ENCODE measurements around the gene ASF1B. TPM values are rescaled to one million over a fixed set of nuclear protein-coding genes. Genes with fewer than 3 reads are reported as not detected.

The ASF1B gene
- total and polyA plus RNA-seq, 2 donors (not counting 1 experiment from before 2014, with no cell fraction given) = 1.9 to 2.5 TPM

DNA sequence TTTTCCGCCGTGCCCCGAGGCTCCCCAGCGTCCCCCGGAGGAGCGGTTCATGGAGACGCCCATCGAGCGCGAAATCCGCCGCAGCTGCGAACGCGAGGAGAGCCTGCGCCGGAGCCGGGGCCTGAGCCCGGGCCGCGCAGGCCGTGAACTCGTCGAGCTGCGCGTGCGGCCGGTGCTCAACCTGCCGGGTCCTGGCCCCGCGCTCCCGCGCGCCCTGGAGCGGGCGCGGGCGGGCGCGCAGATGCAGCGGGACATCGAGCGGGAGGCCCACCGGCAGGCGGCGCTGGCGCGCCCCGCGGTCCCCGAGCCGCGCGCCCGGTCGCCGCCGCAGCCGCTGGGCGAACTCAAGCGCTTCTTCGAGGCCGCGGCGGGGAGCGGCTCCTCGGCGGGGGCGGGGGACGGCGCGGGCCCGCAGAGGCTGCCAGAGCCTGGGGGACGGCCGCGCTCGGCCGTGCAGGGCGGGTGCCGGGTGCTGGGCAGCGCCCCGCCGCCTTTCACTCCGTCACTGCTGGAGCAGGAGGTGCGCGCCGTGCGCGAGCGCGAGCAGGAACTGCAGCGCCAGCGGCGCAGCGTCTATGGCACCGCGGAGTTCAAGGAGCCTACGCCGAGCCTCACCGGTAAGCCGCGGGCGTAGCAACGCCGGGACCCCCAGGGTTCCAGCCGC, 63.0 kb downstream of the ASF1B start:
- peak overlapping the region; percentile 72 for H3K9ac ChIP-seq (ENCODE audit: low read length)
- H3K27ac ChIP-seq (ENCODE audit: low read length in 2 of 2) = no peak overlapping the region
- H3K4me2 ChIP-seq (replicated peaks; ENCODE audit: low read depth, low read length, poor library complexity, severe bottlenecking) = peak overlapping the region; percentile 99
- H3K4me3 Mint-ChIP-seq = peak overlapping the region; percentile 87
- peaks cover 0 to 18% (median 5%) of the 10 kb centered on the region in 4 experiments for H3K27me3 ChIP-seq (replicated peaks in 1 of 4; ENCODE audit: control extremely low read depth in 1 of 4, control insufficient read depth in 3 of 4, insufficient read depth in 4 of 4, low read length in 3 of 4)
- no peaks in the 10 kb centered on the region for H3K79me2 ChIP-seq (ENCODE audit: control insufficient read depth, insufficient read depth, low read length)
- ATAC-seq (ENCODE audit: low read depth) (peak; percentile 64), DNase-seq (peak; percentile 92)
- no peak for TF ChIP-seq EZH2 (IDR thresholded peaks at IDR 0.05; ENCODE audit: borderline replicate concordance, insufficient read depth, low read depth, low read length, poor library complexity, severe bottlenecking)
- TF ChIP-seq, protein P1, sequence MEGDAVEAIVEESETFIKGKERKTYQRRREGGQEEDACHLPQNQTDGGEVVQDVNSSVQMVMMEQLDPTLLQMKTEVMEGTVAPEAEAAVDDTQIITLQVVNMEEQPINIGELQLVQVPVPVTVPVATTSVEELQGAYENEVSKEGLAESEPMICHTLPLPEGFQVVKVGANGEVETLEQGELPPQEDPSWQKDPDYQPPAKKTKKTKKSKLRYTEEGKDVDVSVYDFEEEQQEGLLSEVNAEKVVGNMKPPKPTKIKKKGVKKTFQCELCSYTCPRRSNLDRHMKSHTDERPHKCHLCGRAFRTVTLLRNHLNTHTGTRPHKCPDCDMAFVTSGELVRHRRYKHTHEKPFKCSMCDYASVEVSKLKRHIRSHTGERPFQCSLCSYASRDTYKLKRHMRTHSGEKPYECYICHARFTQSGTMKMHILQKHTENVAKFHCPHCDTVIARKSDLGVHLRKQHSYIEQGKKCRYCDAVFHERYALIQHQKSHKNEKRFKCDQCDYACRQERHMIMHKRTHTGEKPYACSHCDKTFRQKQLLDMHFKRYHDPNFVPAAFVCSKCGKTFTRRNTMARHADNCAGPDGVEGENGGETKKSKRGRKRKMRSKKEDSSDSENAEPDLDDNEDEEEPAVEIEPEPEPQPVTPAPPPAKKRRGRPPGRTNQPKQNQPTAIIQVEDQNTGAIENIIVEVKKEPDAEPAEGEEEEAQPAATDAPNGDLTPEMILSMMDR (IDR thresholded peaks at IDR 0.05) = peak; percentile 44
- H3K36me3 ChIP-seq (replicated peaks in 1 of 2; ENCODE audit: control extremely low read depth in 1 of 2, control insufficient read depth in 1 of 2, extremely low read depth in 1 of 2, insufficient read depth in 2 of 2, low read length in 1 of 2) = no peaks in the 10 kb centered on the region
- intact Hi-C loops (cut with micrococcal nuclease) = loop anchor here (1.0 to 5.0 kb wide), 5 partner anchors 8 to 121 kb away; partner anchors contain the start of genes ASF1B and DCAF15
- H3K27ac Mint-ChIP-seq = peak overlapping the region; percentile 34
- peaks cover 31 to 35% of the 10 kb centered on the region in 2 donors for H3K4me1 ChIP-seq (ENCODE audit: control insufficient read depth in 2 of 2, insufficient read depth in 2 of 2, low read length in 2 of 2)
- H3K9me3 Mint-ChIP-seq (ENCODE audit: insufficient read depth) = no peaks in the 10 kb centered on the region
- under 1% methylated on average over 106 of the region's 106 CpGs for WGBS (ENCODE audit: insufficient coverage)
- H3K4me3 ChIP-seq (ENCODE audit: control extremely low read depth in 1 of 5, extremely low read depth in 1 of 5, insufficient read depth in 1 of 5, low read depth in 2 of 5, low read length in 4 of 5) = peak overlapping the region; percentile 47 to 79 (median 59)
- no peaks in the 10 kb centered on the region for H4K20me1 ChIP-seq (ENCODE audit: control insufficient read depth, insufficient read depth, low read length, poor library complexity, severe bottlenecking)
- H3K9me3 ChIP-seq (ENCODE audit: control extremely low read depth in 1 of 3, control insufficient read depth in 2 of 3, insufficient read depth in 1 of 3, low read length in 2 of 3) = peaks cover 0 to 3% (median 0%) of the 10 kb centered on the region in 3 donors
- H3K4me1 Mint-ChIP-seq = peaks cover 26% of the 10 kb centered on the region
- H2AFZ ChIP-seq (ENCODE audit: insufficient read depth, low read depth, low read length, poor library complexity, severe bottlenecking) = peak overlapping the region; percentile 91
- H3K27me3 Mint-ChIP-seq = peaks cover 5% of the 10 kb centered on the region
- ChIA-PET CTCF (interaction anchor here (0.7 to 6.8 kb wide), 27 partner anchors 8 to 407 kb away, joined by 3 to 92 read pairs (median 4); partner anchors contain the start of genes ASF1B, IL27RA and NANOS3), POLR2A (interaction anchor here (0.6 kb wide), 3 partner anchors 50 to 540 kb away, joined by 3 to 8 read pairs (median 3); no protein-coding TSS in a partner anchor)
